Measurements from ENCODE around the gene CD300LG.

GRCh38 chr17:43852571-43852970, 5.6 kb downstream of the CD300LG start:
- TF ChIP-seq CTCF (IDR thresholded peaks at IDR 0.05) (no peak), POLR2A (IDR thresholded peaks at IDR 0.05) (no peak)

Measured in body of pancreas (tissue), 4 donors.